A549 treated with RU486 at 1 μM for 4 hours (cell line): ENCODE results near the gene DTNA. TPM values are rescaled to one million over a fixed set of nuclear protein-coding genes. Genes with fewer than 3 reads are reported as not detected.

ENCODE experiments used
- total RNA-seq: library from RNA; stranded (reverse); fragments of 200-300 nt; extraction: Qiagen RNA extraction; gene quantifications from 5 replicates; pipeline ENCODE4 v1.2.3, GENCODE V29; 2022; ENCODE audit warnings: low read depth

DTNA gene
- 0.14 to 0.39 TPM (median 0.17 TPM) in 4 of 5 replicates, not detected in the other for total RNA-seq

GRCh38 chr18:34709750-34710441, at the start of gene DTNA:
TSS of gene DTNA (plus strand) at chr18:34710298. CDS start at chr18:34755977, 45,679 bp downstream.

